DND-41 (cell line): ENCODE results near the gene RGS3.

ENCODE experiments used
- CTCF ChIP-seq: IDR thresholded peaks from 2 replicates; pipeline ENCODE4 v1.5.1; 2012; ENCODE audit warnings: borderline replicate concordance, low read length, moderate library complexity, mild to moderate bottlenecking; ENCODE audit not compliant: poor library complexity, severe bottlenecking; ENCODE audit errors: extremely low read depth
- EZH2 ChIP-seq: IDR thresholded peaks from 3 replicates; pipeline ENCODE4 v1.6.1; 2012; ENCODE audit warnings: borderline replicate concordance, low read depth, mild to moderate bottlenecking, moderate library complexity, low read length, inconsistent platforms; ENCODE audit not compliant: severe bottlenecking

- TF ChIP-seq CTCF (no peak), EZH2 (no peak)
These were observed 48.6 kb downstream of the RGS3 start for GRCh38 chr9:113511856-113512761.
